NCI-H774 (cell line): ENCODE measurements around the gene RNF166.
A peak's percentile ranks its signal among the peaks of the same experiment; 100 is the strongest.

Experiments
- DNase-seq: peaks from one replicate; lab custom pipeline; 2025; lab: John Stamatoyannopoulos, UW

The RNF166 gene

DNA sequence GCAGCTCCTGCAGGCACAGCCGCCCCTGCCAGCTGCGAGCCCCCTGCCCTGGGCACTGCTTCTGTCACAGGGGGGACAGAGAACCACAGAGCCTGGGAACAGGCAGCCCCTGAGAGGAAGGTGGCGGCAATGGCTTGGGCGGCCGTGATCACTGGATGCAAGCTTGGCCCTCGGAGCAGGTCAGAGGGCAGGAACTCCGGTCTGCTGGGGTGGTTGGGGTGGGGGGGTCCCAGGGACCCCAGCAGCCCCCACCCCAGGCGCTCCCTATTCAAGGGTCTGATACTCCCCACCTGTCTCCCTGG, 53.5 kb downstream of the RNF166 start:
- DNase-seq, result no peak

DNA sequence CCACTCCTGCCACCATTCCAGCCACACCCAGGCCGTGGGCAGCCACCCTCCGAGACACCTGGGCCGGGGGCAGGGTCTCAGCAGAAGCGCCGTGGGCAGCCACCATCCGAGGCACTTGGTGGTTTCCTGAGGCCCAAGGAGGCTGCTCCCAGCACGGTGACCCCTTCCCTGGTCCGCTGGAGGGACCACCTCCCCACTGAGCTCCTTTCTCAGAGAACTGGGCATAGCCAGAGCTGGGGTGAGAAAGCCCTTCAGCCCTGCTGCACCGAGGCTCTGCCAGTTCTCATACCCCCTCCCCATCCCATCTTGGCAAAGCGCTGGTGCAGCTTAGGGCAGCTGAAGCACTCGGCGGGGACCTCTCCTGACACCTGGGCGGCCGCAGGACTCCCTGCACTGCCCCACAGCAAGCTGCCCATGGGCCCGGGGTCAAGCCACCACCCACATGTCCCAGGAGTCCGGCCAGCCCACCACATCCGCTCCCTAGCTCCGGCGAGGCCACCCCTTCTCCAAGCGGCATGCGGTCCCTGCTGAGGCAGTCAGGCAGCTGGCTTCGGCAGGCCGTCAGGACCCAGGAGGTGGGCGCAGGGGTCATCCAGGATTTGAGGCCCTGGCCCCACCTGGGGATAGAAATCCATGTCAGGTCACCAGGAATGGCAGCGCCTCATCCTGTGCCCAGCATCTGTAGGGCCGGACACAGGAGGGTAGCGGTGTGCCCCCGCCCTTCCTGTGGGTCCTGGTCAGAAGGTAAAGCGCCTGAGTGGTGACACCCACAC, 54.0 kb downstream of the RNF166 start:
- no peak for DNase-seq

DNA sequence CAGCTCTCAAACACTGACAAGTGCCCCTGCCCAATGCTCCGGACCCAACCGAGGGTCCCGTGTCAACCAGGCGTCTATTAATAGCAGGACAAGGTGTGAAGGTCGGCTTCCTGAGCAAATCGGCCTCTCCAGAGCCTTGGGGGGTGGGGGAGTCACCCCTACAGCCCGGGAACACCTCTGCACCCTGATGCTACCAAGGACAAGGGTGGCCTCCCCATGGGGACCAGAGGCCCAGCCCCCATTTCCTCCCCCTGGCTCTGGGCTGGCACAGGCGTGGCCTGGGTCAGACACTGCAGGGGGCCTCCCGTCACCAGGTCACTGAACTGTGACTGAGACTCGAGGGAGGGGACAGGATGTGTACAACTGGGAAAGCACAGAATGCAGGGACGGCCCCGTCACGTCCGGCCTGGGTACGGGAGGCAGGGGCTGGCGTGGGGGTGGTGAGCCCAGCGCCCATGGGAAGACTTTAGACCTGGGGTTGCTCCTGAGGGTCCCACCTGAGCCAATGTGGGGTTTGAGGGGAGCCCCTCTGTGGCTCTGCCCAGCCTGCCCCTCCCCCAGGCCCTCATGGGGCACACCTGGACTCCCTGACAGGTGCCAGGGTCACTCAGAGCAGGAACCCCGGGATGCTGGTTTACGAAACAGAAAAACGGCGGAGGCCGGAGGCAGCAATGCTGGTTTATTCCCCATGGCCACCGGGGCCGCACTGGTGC, 54.8 kb downstream of the RNF166 start:
- no peak for DNase-seq

DNA sequence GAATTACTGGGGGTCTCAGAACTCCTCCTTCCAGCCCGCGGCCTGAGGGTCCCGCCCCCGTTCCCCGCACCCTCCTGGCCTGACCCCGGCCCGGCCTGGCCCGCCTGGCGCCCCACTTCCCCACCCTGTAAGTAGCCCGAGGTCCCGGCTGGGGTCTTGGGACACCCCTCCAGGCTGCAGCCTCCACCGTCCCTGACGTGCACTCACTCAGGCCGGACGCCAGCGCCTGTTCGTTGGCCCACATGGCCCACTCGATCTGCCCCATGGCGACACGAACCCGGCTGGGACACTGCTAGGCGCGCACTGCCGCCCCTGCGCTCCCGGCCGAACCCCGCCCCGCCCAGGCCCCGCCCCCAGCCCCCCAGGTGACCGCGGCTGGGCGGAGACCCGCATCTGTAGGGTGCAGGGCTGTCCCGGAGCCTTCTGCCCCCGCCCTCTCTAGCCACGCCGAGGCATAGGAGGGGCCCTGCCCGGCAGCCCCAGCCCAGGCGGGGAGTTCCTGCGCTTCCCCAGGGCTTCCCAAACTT, 55.4 kb downstream of the RNF166 start, which contains the start of gene CYBA:
CYBA (minus strand) TSS at position 305 of the 527 bp plus-strand sequence; CDS start at position 265, 40 bp downstream.
- no peak for DNase-seq

DNA sequence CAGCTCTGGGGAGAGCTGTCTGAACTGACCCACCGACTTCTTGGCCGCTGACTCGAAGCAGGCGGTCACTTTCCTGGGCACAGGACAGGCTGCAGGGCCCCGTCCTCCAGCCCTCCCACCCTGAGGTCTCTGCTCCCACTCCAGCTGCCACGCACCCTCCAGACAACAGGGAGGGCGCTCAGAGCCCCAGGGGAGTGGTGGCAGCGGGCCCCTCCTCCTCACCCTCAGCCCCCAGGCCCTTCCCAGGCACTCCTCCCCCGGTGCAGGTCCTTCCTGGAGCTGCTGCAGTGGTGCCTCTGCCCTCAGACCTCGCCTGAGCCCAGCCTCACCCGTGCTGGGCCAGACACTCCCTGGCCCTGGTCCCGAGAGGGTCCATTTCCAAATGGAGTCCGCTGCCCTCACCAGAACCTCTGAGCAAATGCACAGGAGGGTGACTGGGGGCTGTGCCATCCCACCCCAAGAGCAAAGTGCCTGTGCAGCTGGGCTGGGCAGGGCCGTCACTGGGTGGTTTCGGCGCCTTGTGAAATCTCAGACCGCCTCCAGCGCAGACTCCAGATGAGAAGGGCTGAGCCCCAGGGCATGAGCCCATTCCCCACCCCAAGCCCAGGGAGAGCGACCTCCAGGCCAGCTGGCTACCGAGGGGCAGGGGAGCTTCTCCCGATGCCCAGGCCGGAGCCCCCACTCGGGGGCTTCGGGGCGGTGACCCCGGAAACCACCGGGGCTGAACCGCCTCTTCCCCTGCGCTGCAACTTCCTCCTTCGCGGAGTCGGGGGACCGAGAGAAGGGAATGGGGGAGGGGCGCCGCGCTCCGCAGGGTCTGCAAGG, 56.1 kb downstream of the RNF166 start:
- no peak for DNase-seq

DNA sequence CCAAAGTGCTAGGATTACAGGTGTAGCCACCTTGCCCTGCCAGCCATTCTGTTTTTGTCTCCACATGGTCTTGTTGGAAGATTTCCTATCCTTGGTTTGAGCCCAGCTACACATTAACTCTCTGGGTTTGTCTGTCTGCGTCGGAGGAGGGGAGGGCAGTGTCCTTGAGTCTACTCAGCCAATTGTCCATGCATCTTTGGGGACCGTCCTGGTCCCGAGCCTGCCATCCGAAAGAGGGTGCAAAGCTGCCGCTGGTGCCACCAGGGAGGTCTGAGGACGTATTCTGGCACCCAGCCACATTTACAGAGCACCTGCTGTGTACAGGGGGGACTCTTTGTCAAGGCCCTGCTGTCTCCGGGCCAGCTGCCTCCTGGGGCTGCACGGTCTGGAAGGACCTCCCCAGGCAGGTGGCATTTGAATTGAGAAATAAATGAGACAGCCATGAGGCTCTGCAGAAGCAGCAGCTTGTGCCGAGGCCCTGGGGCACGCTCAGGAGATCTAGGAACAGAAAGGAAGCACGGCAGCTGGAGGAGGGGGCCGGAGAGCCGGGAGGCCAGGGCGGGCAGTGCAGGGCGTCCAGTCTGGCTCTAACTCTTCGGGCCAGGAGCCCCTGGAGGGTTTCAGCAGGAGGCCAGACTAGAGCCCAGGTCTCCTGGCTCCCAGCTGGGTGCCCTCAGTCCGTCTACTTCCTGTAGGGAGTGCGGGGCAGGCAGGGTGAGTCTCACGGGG, 56.8 kb downstream of the RNF166 start:
- DNase-seq, result peak; percentile 26

DNA sequence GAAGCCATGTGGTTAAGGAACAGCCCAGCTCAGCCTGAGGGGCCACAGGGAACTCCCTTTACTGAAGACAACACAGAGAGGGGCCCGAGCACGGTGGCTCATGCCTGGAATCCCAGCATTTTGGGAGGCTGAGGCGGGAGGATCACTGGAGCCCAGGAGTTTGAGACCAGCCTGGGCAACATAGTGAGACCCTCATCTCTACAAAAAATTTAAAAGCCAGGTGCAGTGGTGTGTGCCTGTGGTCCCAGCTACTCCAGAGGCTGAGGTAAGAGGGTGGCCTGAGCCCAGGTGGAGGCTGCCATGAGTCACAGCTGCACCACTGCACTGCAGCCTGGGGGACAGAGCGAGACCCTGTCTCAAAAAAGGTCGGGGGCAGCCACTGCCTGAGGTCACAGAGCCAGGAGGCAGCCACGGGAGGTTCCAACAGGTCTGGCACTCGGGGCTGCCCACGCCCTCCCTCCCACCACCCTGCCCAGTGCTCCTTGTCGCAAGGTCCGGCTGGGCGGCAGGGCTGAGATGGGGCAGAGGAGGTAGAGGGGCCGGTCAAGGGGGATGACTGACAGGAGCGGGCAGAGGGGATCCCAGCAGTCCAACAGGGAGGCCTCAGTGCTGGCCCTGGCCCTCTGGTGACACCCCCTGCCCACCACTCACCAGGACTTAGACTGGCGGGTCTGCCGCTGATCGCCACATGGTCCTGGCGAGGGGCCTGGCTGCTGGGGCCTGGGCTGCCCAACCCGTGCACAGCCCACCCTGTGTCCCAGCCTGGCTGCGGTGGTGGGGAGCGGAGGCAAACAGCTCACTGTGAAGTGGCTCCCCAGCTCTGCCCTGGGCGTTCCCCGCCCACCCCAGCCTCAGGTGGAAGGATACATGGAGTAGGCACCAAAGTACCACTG, 58.8 kb downstream of the RNF166 start:
- no peak for DNase-seq
